Activated T-cell treated with anti-CD3 and anti-CD28 coated beads, Interleukin-2, amount 50 U/mL, for 24 hours (primary cell): Measurements from ENCODE around the gene XPR1.
"Not testable (repeated sequence)": the region's sequence is repeated elsewhere in the genome, so short reads cannot be mapped to it uniquely, and the experiment has no call there.

Experiments used
- DNase-seq: peaks from one replicate; pipeline ENCODE4 v3.0.0-alpha.2; 2020
- H3K27ac Mint-ChIP-seq: 2 replicates; pipeline ENCODE4 v1.8.0; 2020; ENCODE audit warnings: mild to moderate bottlenecking, mixed read lengths
- H3K27me3 Mint-ChIP-seq: 2 replicates; pipeline ENCODE4 v1.8.0; 2020; ENCODE audit warnings: mixed read lengths
- H3K36me3 Mint-ChIP-seq: 2 replicates; pipeline ENCODE4 v1.8.0; 2020; ENCODE audit warnings: low read depth, mixed read lengths
- H3K4me1 Mint-ChIP-seq: 2 replicates; pipeline ENCODE4 v1.8.0; 2020; ENCODE audit warnings: low read depth, mixed read lengths
- H3K4me3 Mint-ChIP-seq: 2 replicates; pipeline ENCODE4 v1.8.0; 2020; ENCODE audit warnings: mild to moderate bottlenecking, moderate library complexity, mixed read lengths
- H3K9me3 Mint-ChIP-seq: 2 replicates; pipeline ENCODE4 v1.8.0; 2020; ENCODE audit warnings: mixed read lengths

The XPR1 gene

GRCh38 chr1:180854001-180854400, 222.2 kb downstream of the XPR1 start:
- no peak for DNase-seq
- H3K27me3 Mint-ChIP-seq = no peaks in the 10 kb centered on the region
- H3K27ac Mint-ChIP-seq = no peak overlapping the region
- no peaks in the 10 kb centered on the region for H3K9me3 Mint-ChIP-seq
- peaks cover 25% of the 10 kb centered on the region for H3K36me3 Mint-ChIP-seq
- H3K4me1 Mint-ChIP-seq = peaks cover 20% of the 10 kb centered on the region
- no peak overlapping the region for H3K4me3 Mint-ChIP-seq

GRCh38 chr1:180854456-180854855, 222.6 kb downstream of the XPR1 start:
- no peaks in the 10 kb centered on the region for H3K9me3 Mint-ChIP-seq
- H3K27ac Mint-ChIP-seq = no peak overlapping the region
- H3K4me1 Mint-ChIP-seq = peaks cover 20% of the 10 kb centered on the region

GRCh38 chr1:180857947-180858725, 226.3 kb downstream of the XPR1 start:
- not testable (repeated sequence) for H3K4me1 Mint-ChIP-seq, H3K4me3 Mint-ChIP-seq, DNase-seq, H3K27me3 Mint-ChIP-seq, H3K27ac Mint-ChIP-seq, H3K36me3 Mint-ChIP-seq, H3K9me3 Mint-ChIP-seq

More at GRCh38 chr1:180854456-180854855, 222.6 kb downstream of the XPR1 start:
- Mint-ChIP-seq H3K27me3 (no peaks in the 10 kb centered on the region), H3K36me3 (peaks cover 23% of the 10 kb centered on the region), H3K4me3 (no peak overlapping the region)
- DNase-seq = no peak

- no peaks in the 10 kb centered on the region for H3K4me1 Mint-ChIP-seq
- DNase-seq = no peak
- H3K27me3 Mint-ChIP-seq = no peaks in the 10 kb centered on the region
- no peak overlapping the region for H3K4me3 Mint-ChIP-seq
- no peak overlapping the region for H3K27ac Mint-ChIP-seq
- H3K36me3 Mint-ChIP-seq = peaks cover 7% of the 10 kb centered on the region
- H3K9me3 Mint-ChIP-seq = no peaks in the 10 kb centered on the region
These were observed 227.5 kb downstream of the XPR1 start for GRCh38 chr1:180859306-180859705.

GRCh38 chr1:180860535-180860934, 228.7 kb downstream of the XPR1 start:
- Mint-ChIP-seq H3K4me1 (no peaks in the 10 kb centered on the region), H3K36me3 (peaks cover 18% of the 10 kb centered on the region), H3K4me3 (no peak overlapping the region), H3K27me3 (no peaks in the 10 kb centered on the region), H3K9me3 (no peaks in the 10 kb centered on the region), H3K27ac (peak overlapping the region; percentile 71)
- no peak for DNase-seq

GRCh38 chr1:180862305-180862704, 230.5 kb downstream of the XPR1 start:
- Mint-ChIP-seq H3K4me3 (no peak overlapping the region), H3K9me3 (no peaks in the 10 kb centered on the region), H3K4me1 (no peaks in the 10 kb centered on the region), H3K27me3 (no peaks in the 10 kb centered on the region), H3K27ac (no peak overlapping the region), H3K36me3 (peaks cover 24% of the 10 kb centered on the region)
- DNase-seq = no peak

GRCh38 chr1:180863158-180863775, 231.4 kb downstream of the XPR1 start:
- no peak for DNase-seq

GRCh38 chr1:180881806-180882509, 250.1 kb downstream of the XPR1 start:
- Mint-ChIP-seq H3K27ac (no peak overlapping the region), H3K9me3 (no peaks in the 10 kb centered on the region)

More at GRCh38 chr1:180863158-180863775, 231.4 kb downstream of the XPR1 start:
- no peak overlapping the region for H3K4me3 Mint-ChIP-seq
- no peaks in the 10 kb centered on the region for H3K9me3 Mint-ChIP-seq
- H3K27me3 Mint-ChIP-seq = no peaks in the 10 kb centered on the region
- H3K36me3 Mint-ChIP-seq = peaks cover 24% of the 10 kb centered on the region
- H3K4me1 Mint-ChIP-seq = no peaks in the 10 kb centered on the region
- H3K27ac Mint-ChIP-seq = no peak overlapping the region

GRCh38 chr1:180884588-180885300, 252.9 kb downstream of the XPR1 start:
- no peaks in the 10 kb centered on the region for H3K27me3 Mint-ChIP-seq
- H3K4me3 Mint-ChIP-seq = no peak overlapping the region
- H3K4me1 Mint-ChIP-seq = no peaks in the 10 kb centered on the region
- H3K9me3 Mint-ChIP-seq = no peaks in the 10 kb centered on the region
- H3K36me3 Mint-ChIP-seq = peaks cover 32% of the 10 kb centered on the region
- no peak overlapping the region for H3K27ac Mint-ChIP-seq
- DNase-seq = no peak

More at GRCh38 chr1:180881806-180882509, 250.1 kb downstream of the XPR1 start:
- Mint-ChIP-seq H3K27me3 (no peaks in the 10 kb centered on the region), H3K4me1 (no peaks in the 10 kb centered on the region), H3K36me3 (peaks cover 32% of the 10 kb centered on the region), H3K4me3 (no peak overlapping the region)
- no peak for DNase-seq

GRCh38 chr1:180886338-180886737, 254.5 kb downstream of the XPR1 start:
- Mint-ChIP-seq H3K4me1 (no peaks in the 10 kb centered on the region), H3K9me3 (no peaks in the 10 kb centered on the region), H3K27ac (no peak overlapping the region), H3K4me3 (no peak overlapping the region), H3K36me3 (peaks cover 26% of the 10 kb centered on the region), H3K27me3 (no peaks in the 10 kb centered on the region)
- DNase-seq = no peak

GRCh38 chr1:180887841-180888240, 256.0 kb downstream of the XPR1 start:
- Mint-ChIP-seq H3K36me3 (peaks cover 25% of the 10 kb centered on the region), H3K4me3 (no peak overlapping the region), H3K9me3 (no peaks in the 10 kb centered on the region), H3K27ac (no peak overlapping the region), H3K27me3 (no peaks in the 10 kb centered on the region), H3K4me1 (peaks cover 2% of the 10 kb centered on the region)
- no peak for DNase-seq

- H3K27me3 Mint-ChIP-seq = no peaks in the 10 kb centered on the region
- no peaks in the 10 kb centered on the region for H3K9me3 Mint-ChIP-seq
- no peak overlapping the region for H3K27ac Mint-ChIP-seq
- no peak overlapping the region for H3K4me3 Mint-ChIP-seq
- H3K36me3 Mint-ChIP-seq = peaks cover 17% of the 10 kb centered on the region
- DNase-seq = no peak
- peaks cover 8% of the 10 kb centered on the region for H3K4me1 Mint-ChIP-seq
These were observed 257.0 kb downstream of the XPR1 start for GRCh38 chr1:180888870-180889269.

- H3K4me3 Mint-ChIP-seq = no peak overlapping the region
- no peak overlapping the region for H3K27ac Mint-ChIP-seq
- H3K36me3 Mint-ChIP-seq = peaks cover 12% of the 10 kb centered on the region
- no peak for DNase-seq
- no peaks in the 10 kb centered on the region for H3K27me3 Mint-ChIP-seq
- H3K9me3 Mint-ChIP-seq = no peaks in the 10 kb centered on the region
- peaks cover 10% of the 10 kb centered on the region for H3K4me1 Mint-ChIP-seq
These were observed 257.5 kb downstream of the XPR1 start for GRCh38 chr1:180889325-180889724.

- H3K9me3 Mint-ChIP-seq = no peaks in the 10 kb centered on the region
- H3K4me3 Mint-ChIP-seq = no peak overlapping the region
- peaks cover 11% of the 10 kb centered on the region for H3K36me3 Mint-ChIP-seq
- H3K4me1 Mint-ChIP-seq = peaks cover 10% of the 10 kb centered on the region
- no peak for DNase-seq
- H3K27me3 Mint-ChIP-seq = no peaks in the 10 kb centered on the region
- H3K27ac Mint-ChIP-seq = no peak overlapping the region
These were observed 260.4 kb downstream of the XPR1 start for GRCh38 chr1:180892272-180892671.
